H1 (cell line): ENCODE data around the gene ADAMTS17.

Experiments used
- CEBPB ChIP-seq: IDR thresholded peaks from 2 replicates; pipeline ENCODE4 v1.6.1; 2012; ENCODE audit warnings: low read depth, low read length
- JUND ChIP-seq: IDR thresholded peaks from 2 replicates; pipeline ENCODE4 v1.6.1; 2011; ENCODE audit warnings: mild to moderate bottlenecking, improper control_type of control experiment, low read length
- POLR2AphosphoS5 ChIP-seq: IDR thresholded peaks from 2 replicates; pipeline ENCODE4 v1.6.1; 2011; ENCODE audit warnings: low read depth, low read length
- RXRA ChIP-seq: IDR thresholded peaks from 2 replicates; pipeline ENCODE4 v1.6.1; 2011; ENCODE audit warnings: low read depth, mild to moderate bottlenecking, low read length, moderate library complexity; ENCODE audit not compliant: insufficient read depth
- SUZ12 ChIP-seq: fragments of 200-600 bp; sonication (generic); IDR thresholded peaks from 2 replicates; pipeline ENCODE4 v1.6.1; 2012; ENCODE audit warnings: mild to moderate bottlenecking, inconsistent platforms, low read length, moderate library complexity, mixed read lengths
- TAF1 ChIP-seq: IDR thresholded peaks from 2 replicates; pipeline ENCODE4 v1.6.1; 2011; ENCODE audit warnings: mild to moderate bottlenecking, low read depth, low read length
- TCF12 ChIP-seq: IDR thresholded peaks from 2 replicates; pipeline ENCODE4 v1.6.1; 2011; ENCODE audit warnings: low read depth, mild to moderate bottlenecking, low read length
- ZNF274 ChIP-seq: IDR thresholded peaks from 2 replicates; pipeline ENCODE4 v1.7.0; 2012; ENCODE audit warnings: low read length, borderline replicate concordance; ENCODE audit errors: extremely low read depth
- TF ChIP-seq, protein P1 (sequence below), 3 experiments: IDR thresholded peaks; 1 replicate in 2 of 3; 2 replicates in 1 of 3; pipeline versions ENCODE4 v1.5.1 to v1.6.1; 2011; ENCODE audit warnings: low read length in 3 of 3, mild to moderate bottlenecking in 3 of 3, inconsistent platforms in 2 of 3, low read depth in 1 of 3, moderate library complexity in 1 of 3; ENCODE audit not compliant: insufficient read depth in 1 of 3; ENCODE audit errors: control extremely low read depth in 1 of 3
- TF ChIP-seq, protein P2 (sequence below): IDR thresholded peaks from 2 replicates; pipeline ENCODE4 v1.6.1; 2011; ENCODE audit warnings: low read length, improper control_type of control experiment

DNA sequence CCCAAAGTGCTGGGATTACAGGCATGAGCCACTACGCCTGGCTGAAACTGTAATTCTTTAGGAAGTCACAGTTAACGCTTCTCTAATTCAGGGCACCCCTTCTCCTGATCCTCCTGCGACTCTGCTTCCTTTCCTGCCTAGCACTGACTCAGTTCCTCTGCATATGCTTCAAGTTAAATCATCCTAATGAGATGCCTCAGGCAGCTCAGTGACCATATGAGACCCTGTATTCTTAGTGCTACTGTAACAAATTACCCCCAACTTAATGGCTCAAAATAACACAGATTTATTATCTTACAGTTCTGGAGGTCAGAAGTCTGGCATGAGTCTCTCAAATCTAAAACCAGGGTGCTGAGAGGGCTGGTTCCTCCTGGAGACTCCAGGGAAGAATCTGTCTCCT is 336.8 kb downstream of the ADAMTS17 start:
- TF ChIP-seq TCF12 (no peak), CEBPB (no peak), SUZ12 (no peak), POLR2AphosphoS5 (no peak), JUND (no peak), RXRA (no peak), TAF1 (no peak), ZNF274 (no peak)
- TF ChIP-seq, protein P1, sequence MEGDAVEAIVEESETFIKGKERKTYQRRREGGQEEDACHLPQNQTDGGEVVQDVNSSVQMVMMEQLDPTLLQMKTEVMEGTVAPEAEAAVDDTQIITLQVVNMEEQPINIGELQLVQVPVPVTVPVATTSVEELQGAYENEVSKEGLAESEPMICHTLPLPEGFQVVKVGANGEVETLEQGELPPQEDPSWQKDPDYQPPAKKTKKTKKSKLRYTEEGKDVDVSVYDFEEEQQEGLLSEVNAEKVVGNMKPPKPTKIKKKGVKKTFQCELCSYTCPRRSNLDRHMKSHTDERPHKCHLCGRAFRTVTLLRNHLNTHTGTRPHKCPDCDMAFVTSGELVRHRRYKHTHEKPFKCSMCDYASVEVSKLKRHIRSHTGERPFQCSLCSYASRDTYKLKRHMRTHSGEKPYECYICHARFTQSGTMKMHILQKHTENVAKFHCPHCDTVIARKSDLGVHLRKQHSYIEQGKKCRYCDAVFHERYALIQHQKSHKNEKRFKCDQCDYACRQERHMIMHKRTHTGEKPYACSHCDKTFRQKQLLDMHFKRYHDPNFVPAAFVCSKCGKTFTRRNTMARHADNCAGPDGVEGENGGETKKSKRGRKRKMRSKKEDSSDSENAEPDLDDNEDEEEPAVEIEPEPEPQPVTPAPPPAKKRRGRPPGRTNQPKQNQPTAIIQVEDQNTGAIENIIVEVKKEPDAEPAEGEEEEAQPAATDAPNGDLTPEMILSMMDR (IDR thresholded peaks at IDR 0.05; ENCODE audit: control extremely low read depth in 1 of 3, insufficient read depth in 1 of 3, low read depth in 1 of 3, low read length in 3 of 3), result no peak
- TF ChIP-seq, protein P2, sequence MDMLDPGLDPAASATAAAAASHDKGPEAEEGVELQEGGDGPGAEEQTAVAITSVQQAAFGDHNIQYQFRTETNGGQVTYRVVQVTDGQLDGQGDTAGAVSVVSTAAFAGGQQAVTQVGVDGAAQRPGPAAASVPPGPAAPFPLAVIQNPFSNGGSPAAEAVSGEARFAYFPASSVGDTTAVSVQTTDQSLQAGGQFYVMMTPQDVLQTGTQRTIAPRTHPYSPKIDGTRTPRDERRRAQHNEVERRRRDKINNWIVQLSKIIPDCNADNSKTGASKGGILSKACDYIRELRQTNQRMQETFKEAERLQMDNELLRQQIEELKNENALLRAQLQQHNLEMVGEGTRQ, result no peak
